Suprapubic skin (tissue), 3 donors: ENCODE measurements around the gene UGT3A2.

Experiments
- CTCF ChIP-seq, 2 donors: fragments of 200-600 bp in 1 of 2; fragments of 450-650 bp in 1 of 2; sonication (generic) in 1 of 2; IDR thresholded peaks; one replicate each; pipeline ENCODE4 v1.5.1; 2016 to 2019; ENCODE audit warnings: antibody characterized with exemption in 2 of 2, mild to moderate bottlenecking in 1 of 2, moderate library complexity in 1 of 2
- POLR2A ChIP-seq, 2 donors: fragments of 450-650 bp; IDR thresholded peaks; one replicate each; pipeline ENCODE4 v1.6.1; 2017; ENCODE audit warnings: antibody characterized with exemption in 2 of 2, mild to moderate bottlenecking in 2 of 2, moderate library complexity in 2 of 2

DNA sequence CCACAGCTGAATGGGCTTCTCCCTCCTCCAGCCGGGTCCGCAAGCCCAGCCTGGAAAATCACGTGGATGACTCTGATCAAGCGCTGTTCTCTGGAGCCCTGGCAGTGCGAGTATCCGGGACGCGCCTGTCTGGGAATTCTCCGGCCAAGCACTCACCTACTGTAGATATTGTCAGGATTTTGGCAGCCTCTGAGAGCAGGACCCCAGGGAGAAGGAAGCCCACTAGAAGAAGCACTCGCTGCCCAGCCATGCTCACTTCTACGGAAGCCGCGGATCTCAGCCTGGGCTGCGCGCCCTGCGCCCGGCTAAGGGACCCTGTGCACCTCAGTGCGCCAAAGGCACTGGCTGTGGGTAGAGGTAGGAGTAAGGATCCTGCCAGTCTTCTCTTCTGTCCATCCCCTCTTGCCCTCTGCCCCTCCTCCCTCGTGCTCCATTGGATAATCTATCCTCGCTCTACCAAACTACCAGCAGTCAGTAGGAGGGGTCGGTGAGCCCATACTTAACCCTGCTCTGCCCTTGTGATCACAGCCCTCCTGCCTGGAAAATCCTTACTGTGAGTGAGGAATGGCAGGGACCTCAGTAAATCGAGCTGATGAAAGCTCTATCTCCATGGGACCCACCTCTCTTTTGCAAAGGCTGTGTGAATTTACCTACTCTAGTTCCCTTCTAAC is at the start of gene UGT3A2:
- TF ChIP-seq POLR2A (IDR thresholded peaks at IDR 0.05) (no peak), CTCF (IDR thresholded peaks at IDR 0.05) (no peak)
